ENCODE data around the gene BRPF1. TPM values are rescaled to one million over a fixed set of nuclear protein-coding genes. Genes with fewer than 3 reads are reported as not detected.

BRPF1 gene
- total and polyA plus RNA-seq, 2 experiments from 2014 or later, result 8.0 to 24.7 TPM

DNA sequence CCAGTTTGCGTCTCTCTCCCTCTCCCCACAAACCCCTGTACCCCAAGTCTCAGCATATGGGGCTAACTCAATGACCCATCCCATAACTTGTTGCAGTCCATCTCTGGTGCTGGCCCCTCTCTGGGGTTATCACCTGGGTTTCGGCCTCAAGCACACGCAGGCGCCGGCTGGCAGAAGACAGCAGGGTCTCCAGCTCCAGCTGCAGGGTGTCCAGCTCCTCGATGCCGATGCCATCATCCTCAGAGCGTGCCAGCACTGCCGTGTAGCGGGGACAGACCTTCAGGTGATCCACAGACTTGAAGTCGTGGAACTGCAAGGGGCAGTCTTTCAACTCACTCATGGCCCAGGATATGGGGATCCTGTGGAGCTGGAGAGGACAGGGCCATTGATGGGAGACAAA is 59.6 kb downstream of the BRPF1 start:
- H3K79me2 ChIP-seq (replicated peaks; ENCODE audit: insufficient read depth), result peaks cover 31% of the 10 kb centered on the region
- H3K4me3 ChIP-seq, result peak overlapping the region; percentile 92; the same call in 1 of the 2 replicates
- H3K9me2 ChIP-seq (ENCODE audit: insufficient read depth), result 0 out of 2 replicates have a peak, but pooled peaks cover 3% of the 10 kb centered on the region
- Mint-ChIP-seq H3K27ac (no peak overlapping the region), H3K27me3 (ENCODE audit: insufficient read depth, low read depth, poor library complexity) (peaks cover 12% of the 10 kb centered on the region), H3K4me3 (peak overlapping the region; percentile 97), H3K4me1 (peaks cover 14% of the 10 kb centered on the region), H3K9me3 (no peaks in the 10 kb centered on the region), H3K36me3 (ENCODE audit: low read depth) (peaks cover 56% of the 10 kb centered on the region)
- DNase-seq (ENCODE audit: low spot score) (no peak), ATAC-seq (no peak)
- H2AFZ ChIP-seq, result no peak overlapping the region
- no peak overlapping the region for H3K4me2 ChIP-seq
- TF ChIP-seq ZNF114 (CRISPR knock-in tag; IDR thresholded peaks at IDR 0.05), result no peak
- no peak for TF ChIP-seq JUNB (IDR thresholded peaks at IDR 0.05; ENCODE audit: unreplicated experiment)
- no peak for TF ChIP-seq ZNF462 (CRISPR knock-in tag; IDR thresholded peaks at IDR 0.05)
- TF ChIP-seq EZH2phosphoT487 (IDR thresholded peaks at IDR 0.05; ENCODE audit: unreplicated experiment), result no peak
- no peak for TF ChIP-seq EZH2 (IDR thresholded peaks at IDR 0.05; ENCODE audit: low read depth, unreplicated experiment)
- TF ChIP-seq ETS1 (IDR thresholded peaks at IDR 0.05), result no peak
- no peak for TF ChIP-seq NANOG (IDR thresholded peaks at IDR 0.05; ENCODE audit: borderline replicate concordance)
- no peak for TF ChIP-seq ZNF331 (CRISPR knock-in tag; IDR thresholded peaks at IDR 0.05; ENCODE audit: low read depth)
- TF ChIP-seq CTCF (conservative IDR thresholded peaks at IDR 0.05; ENCODE audit: low read depth in 2 of 2), result no peak
- peaks cover 6% of the 10 kb centered on the region for H3K4me1 ChIP-seq (ENCODE audit: insufficient read depth)
- H3F3A ChIP-seq (replicated peaks; ENCODE audit: low read depth), result peaks cover 15% of the 10 kb centered on the region; the same call in 1 of the 2 replicates
- H3K27ac ChIP-seq (ENCODE audit: low read depth), result no peak overlapping the region
- no peaks in the 10 kb centered on the region for H3K27me3 ChIP-seq (ENCODE audit: insufficient read depth)
- no peaks in the 10 kb centered on the region; the same call in 1 of the 2 replicates for H4K20me1 ChIP-seq (replicated peaks; ENCODE audit: insufficient read depth)
- H3K36me3 ChIP-seq (ENCODE audit: insufficient read depth), result peaks cover 4% of the 10 kb centered on the region; the same call in 1 of the 2 replicates
